ENCODE data around the gene AMIGO2. TPM values are rescaled to one million over a fixed set of nuclear protein-coding genes. Genes with fewer than 3 reads are reported as not detected.

The AMIGO2 gene
- total RNA-seq, 4 donors from 2014 or later: 4.7 to 34.1 (median 30.1) TPM

GRCh38 chr12:47098099-47098498, 18.3 kb upstream of the AMIGO2 start:
- no peak for DNase-seq
- no peak for TF ChIP-seq POLR2A (IDR thresholded peaks at IDR 0.05)
- TF ChIP-seq, protein P1, sequence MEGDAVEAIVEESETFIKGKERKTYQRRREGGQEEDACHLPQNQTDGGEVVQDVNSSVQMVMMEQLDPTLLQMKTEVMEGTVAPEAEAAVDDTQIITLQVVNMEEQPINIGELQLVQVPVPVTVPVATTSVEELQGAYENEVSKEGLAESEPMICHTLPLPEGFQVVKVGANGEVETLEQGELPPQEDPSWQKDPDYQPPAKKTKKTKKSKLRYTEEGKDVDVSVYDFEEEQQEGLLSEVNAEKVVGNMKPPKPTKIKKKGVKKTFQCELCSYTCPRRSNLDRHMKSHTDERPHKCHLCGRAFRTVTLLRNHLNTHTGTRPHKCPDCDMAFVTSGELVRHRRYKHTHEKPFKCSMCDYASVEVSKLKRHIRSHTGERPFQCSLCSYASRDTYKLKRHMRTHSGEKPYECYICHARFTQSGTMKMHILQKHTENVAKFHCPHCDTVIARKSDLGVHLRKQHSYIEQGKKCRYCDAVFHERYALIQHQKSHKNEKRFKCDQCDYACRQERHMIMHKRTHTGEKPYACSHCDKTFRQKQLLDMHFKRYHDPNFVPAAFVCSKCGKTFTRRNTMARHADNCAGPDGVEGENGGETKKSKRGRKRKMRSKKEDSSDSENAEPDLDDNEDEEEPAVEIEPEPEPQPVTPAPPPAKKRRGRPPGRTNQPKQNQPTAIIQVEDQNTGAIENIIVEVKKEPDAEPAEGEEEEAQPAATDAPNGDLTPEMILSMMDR (IDR thresholded peaks at IDR 0.05): no peak
- intact Hi-C loops (cut with DNase I; ENCODE audit: low total_unique reads): no loop called here
- Histone ChIP-seq H3K9me3 (no peaks in the 10 kb centered on the region), H3K4me1 (no peaks in the 10 kb centered on the region), H3K27ac (peak overlapping the region in 1 of 2 donors; percentile 34), H3K36me3 (no peaks in the 10 kb centered on the region), H3K27me3 (no peaks in the 10 kb centered on the region), H3K4me3 (no peak overlapping the region)

DNA sequence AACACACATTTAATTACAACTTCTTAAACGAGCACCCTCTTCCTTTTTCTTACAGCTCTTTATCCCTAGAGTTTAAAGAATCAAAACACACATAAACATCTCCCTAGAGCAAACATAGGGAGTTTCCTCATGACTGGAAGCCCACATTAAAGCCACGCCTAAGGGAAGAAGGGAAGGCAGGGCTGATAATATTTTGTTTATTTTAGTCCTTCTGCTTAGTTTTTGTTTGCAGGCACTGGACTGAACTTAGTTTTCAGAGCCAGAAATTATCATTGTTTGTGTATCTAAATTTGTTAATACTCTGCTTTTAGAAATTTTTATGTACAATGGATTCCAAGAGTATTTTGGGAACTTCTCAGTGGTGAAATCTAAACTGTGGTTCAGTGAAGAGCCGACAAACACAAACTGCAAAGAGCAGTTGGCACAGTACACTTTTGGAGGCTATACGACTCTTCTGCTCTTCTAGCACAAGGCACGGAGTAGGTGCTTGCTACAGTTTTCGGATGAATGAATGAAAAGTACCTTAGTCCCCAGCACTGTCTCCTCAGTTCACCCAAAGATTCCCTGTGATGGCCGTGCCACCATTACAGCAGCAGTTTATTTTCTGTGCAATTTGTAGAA, 17.6 kb upstream of the AMIGO2 start:
- Histone ChIP-seq H3K27me3 (no peaks in the 10 kb centered on the region), H3K36me3 (no peaks in the 10 kb centered on the region), H3K4me1 (no peaks in the 10 kb centered on the region), H3K9me3 (no peaks in the 10 kb centered on the region), H3K27ac (peak overlapping the region in 1 of 2 donors; percentile 34), H3K4me3 (no peak overlapping the region)
- no peak for DNase-seq
- TF ChIP-seq POLR2A (IDR thresholded peaks at IDR 0.05): no peak
- TF ChIP-seq, protein P1 (IDR thresholded peaks at IDR 0.05): no peak
- intact Hi-C loops (cut with DNase I; ENCODE audit: low total_unique reads): no loop called here

DNA sequence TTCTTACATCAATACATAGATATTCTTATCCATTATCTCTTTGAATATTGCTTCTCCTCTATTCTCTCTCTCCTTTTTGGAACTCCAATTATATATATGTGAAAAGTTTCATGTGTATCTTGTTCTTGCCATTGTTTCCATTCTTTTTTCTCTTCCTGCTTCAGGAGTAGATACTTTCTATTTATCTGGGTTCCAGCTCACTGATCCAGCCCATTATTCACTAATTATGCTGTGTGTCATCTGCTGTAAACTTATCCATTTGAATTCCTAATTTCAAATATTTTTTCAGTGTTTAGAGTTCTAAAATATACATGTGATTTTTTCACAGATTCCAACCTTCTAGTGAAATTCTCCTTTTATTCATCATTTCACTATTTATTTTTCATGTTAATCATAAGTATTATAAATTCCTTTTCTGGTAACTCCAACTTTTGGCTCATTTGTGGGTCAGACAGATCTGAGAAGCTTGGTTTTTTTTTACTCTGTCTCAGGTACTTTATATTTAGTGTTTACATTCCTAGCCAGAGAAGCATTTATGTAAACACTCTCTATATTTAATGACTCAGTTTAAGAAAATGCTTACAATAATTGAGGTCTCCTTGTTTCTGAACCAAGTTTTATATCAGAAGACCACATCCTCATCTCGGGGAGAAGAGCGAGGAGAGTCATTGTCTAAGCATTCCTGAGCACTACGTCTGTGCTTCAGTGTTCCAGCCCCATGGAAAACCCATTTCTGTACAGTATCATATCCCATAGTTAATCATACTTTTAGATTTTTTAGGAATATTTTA, 15.9 kb upstream of the AMIGO2 start:
- DNase-seq: no peak
- H3K27me3 ChIP-seq: no peaks in the 10 kb centered on the region
- no peak overlapping the region for H3K4me3 ChIP-seq
- H3K27ac ChIP-seq: no peak overlapping the region
- H3K9me3 ChIP-seq: no peaks in the 10 kb centered on the region
- no peaks in the 10 kb centered on the region for H3K4me1 ChIP-seq
- no peak for TF ChIP-seq POLR2A (IDR thresholded peaks at IDR 0.05)
- TF ChIP-seq, protein P1 (IDR thresholded peaks at IDR 0.05): no peak
- intact Hi-C loops (cut with DNase I; ENCODE audit: low total_unique reads): no loop called here
- no peaks in the 10 kb centered on the region for H3K36me3 ChIP-seq

- Histone ChIP-seq H3K36me3 (no peaks in the 10 kb centered on the region), H3K4me3 (no peak overlapping the region), H3K27ac (no peak overlapping the region), H3K4me1 (no peaks in the 10 kb centered on the region), H3K27me3 (no peaks in the 10 kb centered on the region), H3K9me3 (no peaks in the 10 kb centered on the region)
- TF ChIP-seq, protein P1 (IDR thresholded peaks at IDR 0.05): no peak
- TF ChIP-seq POLR2A (IDR thresholded peaks at IDR 0.05): no peak
- no peak for DNase-seq
- intact Hi-C loops (cut with DNase I; ENCODE audit: low total_unique reads): no loop called here
These were observed 15.0 kb upstream of the AMIGO2 start for GRCh38 chr12:47094804-47095203.

- Histone ChIP-seq H3K27me3 (no peaks in the 10 kb centered on the region), H3K27ac (no peak overlapping the region), H3K9me3 (no peaks in the 10 kb centered on the region), H3K4me1 (no peaks in the 10 kb centered on the region), H3K4me3 (no peak overlapping the region), H3K36me3 (no peaks in the 10 kb centered on the region)
- intact Hi-C loops (cut with DNase I; ENCODE audit: low total_unique reads): no loop called here
- no peak for DNase-seq
- no peak for TF ChIP-seq POLR2A (IDR thresholded peaks at IDR 0.05)
- TF ChIP-seq, protein P1 (IDR thresholded peaks at IDR 0.05): no peak
These were observed 11.2 kb upstream of the AMIGO2 start for GRCh38 chr12:47091009-47091408.
